CD4-positive, alpha-beta T cell treated with Interleukin-15 for 1 hour (primary cell): ENCODE data around the gene COPS6.
A peak's percentile ranks its signal among the peaks of the same experiment; 100 is the strongest.

Experiments
- DNase-seq: peaks from one replicate; pipeline ENCODE4 v3.0.0-alpha.2; 2020

The COPS6 gene

DNA sequence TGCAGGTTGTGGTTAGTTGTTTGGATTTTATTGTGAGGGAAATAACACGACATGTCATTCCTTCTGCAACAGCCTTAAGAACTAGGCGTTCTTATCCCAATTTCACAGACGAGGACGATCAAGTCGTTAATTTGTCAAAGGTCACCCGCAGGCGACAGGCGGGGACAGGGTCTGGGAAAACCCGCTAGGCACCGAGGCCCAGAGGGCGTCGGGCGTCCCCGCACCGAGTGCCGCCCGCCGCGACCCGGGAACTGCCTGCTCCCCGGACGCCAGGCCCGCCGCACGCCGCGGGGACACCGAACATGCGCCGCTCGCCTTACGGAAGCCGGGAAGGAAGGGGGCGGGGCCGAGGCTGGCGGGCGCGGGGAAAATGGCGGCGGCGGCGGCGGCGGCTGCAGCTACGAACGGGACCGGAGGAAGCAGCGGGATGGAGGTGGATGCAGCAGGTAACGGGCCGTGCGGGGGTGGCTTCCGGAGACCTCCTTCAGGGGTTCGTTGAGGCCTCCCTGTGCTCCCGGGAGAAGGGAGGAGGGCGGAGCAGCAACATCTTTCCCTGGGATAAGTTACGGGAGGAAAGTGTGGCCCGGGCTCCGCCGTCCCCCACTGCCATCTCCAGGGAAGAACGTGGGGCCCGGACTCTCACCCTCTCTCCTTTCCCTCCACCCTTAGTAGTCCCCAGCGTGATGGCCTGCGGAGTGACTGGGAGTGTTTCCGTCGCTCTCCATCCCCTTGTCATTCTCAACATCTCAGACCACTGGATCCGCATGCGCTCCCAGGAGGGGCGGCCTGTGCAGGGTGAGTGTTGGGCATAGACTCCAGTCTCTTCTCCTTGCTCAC is at the start of gene COPS6:
Gene COPS6 (plus strand): TSS at position 349 of the 837 bp plus-strand sequence. CDS start 22 bp downstream, at position 371.
- DNase-seq = peak; percentile 78

DNA sequence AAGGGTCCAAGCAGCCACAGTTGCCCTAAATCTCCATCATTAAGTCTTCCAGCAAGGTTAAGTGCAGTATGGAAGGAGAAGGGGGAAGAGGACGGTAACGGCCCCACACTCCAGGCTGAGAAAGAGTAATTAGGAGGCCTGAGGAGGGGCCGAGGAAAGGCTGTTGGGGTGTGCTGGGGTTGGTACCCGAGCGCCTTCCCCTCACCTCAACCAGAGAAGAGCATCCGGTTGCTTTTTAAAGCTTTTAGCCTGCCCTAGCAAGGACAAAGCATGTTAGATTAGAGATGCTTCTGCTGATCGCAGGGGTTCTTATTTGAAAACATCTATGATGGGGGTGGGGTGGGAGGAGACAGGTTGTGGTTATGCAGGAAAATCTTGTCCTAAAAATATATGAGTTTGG is 48.2 kb upstream of the COPS6 start:
- no peak for DNase-seq

DNA sequence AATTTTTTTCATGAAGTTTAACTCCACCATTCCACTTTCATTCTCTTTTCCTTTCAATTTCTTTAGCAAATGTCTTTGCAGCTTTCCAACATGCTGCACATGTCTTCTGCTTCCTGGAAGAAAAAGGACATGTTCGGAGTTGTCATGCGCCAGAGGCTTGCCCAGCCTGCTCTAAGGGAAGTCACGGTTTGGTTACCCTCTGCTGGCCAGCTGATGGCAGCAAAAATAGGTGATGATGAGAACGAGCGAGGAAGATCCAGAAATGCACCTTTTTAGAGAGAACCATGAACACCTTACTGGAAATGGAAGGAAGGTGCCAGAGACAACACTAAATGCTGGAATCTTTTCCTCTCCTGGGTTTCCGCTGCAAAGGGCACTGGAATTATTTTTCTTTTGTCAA is 44.1 kb upstream of the COPS6 start:
- no peak for DNase-seq

DNA sequence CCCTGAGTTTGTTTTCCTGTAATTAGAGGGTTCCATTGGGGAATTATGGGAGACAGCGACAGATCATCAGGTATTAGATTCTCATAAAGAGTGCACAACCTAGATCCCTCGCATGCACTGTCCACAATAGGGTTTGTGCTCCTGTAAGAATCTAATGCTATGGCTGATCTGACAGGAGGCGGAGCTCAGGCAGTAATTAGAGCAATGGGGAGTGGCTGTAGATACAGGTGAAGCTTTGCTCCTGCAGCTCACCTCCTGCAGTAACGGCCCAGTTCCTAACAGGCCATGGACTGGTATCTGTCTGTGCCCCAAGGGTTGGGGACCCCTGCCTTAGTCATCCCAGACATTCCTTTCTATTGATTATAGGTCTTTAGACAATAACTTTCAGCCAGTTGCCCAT is 40.1 kb upstream of the COPS6 start:
- no peak for DNase-seq

DNA sequence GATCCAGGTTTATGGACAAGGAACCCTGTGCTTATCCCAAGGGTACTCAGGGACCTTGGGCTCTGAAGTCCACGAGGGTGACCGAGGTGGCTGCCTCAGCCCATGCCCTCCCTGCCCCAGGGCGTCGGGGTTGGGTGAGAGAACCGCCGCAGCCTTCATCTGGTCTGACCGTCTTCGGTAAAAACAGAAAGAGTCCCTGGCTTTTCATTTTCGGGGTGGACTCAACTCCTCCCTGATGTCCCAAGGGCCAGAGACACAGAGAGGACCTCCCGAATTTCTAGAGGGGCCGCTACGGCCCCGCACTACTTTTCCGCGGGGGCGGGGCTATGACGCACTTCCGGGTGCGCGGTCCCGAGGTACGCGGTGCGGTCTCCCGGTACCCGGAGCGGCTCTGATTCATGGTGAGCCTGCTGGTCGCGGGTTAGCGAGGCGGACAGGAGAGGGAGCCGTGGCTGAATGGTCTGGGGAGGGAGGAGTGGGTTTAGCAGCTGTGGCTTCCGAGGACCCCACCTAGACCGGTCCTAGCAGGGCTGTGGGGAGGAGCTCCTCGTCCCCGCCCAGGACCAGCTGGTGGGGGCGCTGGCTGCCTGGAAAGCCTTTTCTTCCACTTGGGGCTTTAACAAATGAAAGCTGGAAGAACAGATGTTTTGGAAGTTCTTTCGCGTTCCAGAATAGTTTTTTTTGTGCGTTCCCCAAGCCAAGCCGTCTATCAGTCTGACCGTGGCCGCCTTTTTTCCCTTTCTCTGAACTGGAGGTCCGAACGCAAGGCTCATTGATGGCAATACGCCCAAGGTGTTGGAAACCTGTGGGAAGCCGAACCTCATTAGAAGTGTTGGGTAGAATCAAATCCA is 39.1 kb upstream of the COPS6 start, which contains the start of gene ZSCAN21:
Gene ZSCAN21 (plus strand): TSS at position 334 of the 851 bp plus-strand sequence. CDS start 7,233 bp downstream, outside the sequence.
- DNase-seq = peak; percentile 84

DNA sequence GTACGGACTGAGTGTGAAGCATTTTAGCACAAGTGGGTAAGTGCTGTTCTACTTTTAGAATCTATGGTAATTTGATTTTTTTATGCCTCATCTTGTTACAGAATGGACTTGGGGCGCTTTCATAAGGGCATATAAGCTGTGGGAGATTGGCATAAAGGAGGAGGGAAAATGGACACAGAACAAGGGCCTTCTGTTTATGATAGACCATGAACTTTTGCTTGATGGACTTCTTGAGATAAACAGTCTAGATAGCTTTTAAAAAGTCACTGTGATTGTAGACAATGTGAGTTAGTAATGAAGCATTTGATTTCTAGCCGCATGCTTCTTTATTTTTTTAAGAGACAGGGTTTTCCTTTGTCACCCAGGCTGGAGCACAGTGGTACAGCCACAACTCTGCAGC is 37.2 kb upstream of the COPS6 start:
- DNase-seq = no peak

DNA sequence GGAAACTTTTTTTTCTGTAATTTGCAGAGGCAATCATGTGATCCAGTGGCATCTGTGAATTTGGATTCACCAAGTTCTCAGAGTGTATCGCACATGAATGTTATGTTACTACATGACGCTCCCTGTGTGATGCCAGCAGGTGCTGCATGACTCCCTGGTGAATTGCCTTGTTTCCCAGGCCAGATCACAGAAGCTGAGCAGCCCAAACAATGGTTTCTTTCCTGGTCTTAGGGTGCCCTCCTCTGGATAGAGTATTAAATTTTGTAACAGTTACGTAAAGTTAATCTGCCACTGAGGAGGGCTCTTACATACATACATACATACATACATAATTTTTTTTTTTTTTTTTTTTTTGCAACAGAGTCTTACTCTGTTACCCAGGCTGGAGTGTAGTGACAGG is 35.6 kb upstream of the COPS6 start:
- DNase-seq = peak; percentile 18

DNA sequence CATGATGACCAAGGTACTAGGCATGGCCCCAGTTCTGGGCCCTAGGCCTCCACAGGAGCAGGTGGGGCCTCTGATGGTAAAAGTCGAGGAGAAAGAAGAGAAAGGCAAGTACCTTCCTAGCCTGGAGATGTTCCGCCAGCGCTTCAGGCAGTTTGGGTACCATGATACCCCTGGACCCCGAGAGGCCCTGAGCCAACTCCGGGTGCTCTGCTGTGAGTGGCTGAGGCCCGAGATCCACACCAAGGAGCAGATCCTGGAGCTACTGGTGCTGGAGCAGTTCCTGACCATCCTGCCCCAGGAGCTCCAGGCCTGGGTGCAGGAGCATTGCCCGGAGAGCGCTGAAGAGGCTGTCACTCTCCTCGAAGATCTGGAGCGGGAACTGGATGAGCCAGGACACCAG is 31.8 kb upstream of the COPS6 start:
- DNase-seq = no peak

DNA sequence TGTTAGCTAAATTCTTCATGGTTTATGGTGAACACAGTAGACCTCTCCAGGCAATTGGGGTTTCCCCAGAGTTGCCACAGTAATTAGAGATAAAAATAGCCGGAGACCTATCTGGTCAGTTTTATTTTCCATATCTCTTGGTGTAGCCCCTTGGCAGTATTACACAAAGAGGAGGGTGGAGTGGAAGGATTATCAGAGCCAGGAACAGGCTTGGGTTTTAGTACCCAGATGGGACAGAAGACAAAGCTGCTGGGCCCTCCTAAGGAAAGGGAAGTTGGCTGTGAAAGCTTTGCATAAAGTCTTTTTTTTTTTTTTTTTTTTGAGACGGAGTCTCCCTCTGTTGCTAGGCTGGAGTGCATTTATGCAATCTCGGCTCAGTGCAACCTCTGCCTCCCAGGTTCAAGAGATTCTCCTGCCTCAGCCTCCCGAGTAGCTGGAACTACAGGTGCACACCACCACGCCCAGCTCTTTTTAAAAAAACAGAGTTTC is 29.5 kb upstream of the COPS6 start:
- DNase-seq = no peak

DNA sequence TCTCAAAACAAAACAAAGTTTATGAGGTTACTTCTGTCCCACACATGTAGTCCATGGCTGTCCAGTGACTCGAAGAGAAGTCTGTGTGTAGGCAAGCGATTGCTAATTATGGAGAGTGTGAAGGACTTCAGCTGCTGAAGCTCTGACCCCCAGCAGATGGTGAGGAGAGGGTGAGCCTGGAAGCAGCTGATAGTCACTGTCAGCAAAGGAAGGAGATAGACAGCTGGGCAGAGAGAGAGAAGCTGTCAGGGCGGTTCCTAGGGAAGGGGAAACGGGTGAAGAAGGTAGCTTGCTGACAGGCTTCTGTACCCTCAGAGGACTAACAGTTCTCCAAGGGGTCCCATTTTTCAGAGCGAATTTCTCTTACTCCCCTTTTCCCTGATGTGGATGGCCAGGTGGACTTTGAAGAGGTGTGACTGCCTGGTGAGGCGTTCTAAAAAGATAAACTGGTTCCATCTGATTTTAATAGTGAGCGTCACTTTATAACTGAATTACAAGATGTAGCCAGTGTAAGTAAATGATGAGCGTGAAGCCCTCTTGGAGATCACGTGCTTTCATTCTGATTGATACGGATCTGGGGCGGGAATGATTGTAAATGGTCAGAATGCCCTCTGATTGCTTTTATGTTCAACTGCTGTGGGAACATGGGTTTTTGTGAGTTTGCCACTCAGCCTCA is 27.1 kb upstream of the COPS6 start:
- DNase-seq = no peak

DNA sequence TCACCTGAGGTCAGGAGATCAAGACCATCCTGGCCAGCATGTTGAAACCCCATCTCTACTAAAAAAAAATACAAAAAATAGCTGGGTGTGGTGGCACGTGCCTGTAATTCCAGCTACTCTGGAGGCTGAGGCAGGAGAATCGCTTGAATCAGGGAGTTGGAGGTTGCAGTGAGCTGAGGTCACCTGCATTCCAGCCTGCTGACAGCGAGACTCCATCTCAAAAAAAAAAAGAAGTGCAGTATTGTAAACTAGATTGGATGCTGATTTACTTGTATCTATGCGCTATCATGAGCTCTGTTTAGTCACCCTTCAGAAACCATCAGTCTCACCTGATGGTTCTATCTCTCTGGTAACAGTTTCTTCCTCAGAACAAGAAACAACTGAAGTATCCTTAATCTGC is 25.4 kb upstream of the COPS6 start:
- no peak for DNase-seq

DNA sequence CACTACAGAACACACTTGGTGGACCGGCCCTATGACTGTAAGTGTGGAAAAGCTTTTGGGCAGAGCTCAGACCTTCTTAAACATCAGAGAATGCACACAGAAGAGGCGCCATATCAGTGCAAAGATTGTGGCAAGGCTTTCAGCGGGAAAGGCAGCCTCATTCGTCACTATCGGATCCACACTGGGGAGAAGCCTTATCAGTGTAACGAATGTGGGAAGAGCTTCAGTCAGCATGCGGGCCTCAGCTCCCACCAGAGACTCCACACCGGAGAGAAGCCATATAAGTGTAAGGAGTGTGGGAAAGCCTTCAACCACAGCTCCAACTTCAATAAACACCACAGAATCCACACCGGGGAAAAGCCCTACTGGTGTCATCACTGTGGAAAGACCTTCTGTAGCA is 24.6 kb upstream of the COPS6 start:
- no peak for DNase-seq

DNA sequence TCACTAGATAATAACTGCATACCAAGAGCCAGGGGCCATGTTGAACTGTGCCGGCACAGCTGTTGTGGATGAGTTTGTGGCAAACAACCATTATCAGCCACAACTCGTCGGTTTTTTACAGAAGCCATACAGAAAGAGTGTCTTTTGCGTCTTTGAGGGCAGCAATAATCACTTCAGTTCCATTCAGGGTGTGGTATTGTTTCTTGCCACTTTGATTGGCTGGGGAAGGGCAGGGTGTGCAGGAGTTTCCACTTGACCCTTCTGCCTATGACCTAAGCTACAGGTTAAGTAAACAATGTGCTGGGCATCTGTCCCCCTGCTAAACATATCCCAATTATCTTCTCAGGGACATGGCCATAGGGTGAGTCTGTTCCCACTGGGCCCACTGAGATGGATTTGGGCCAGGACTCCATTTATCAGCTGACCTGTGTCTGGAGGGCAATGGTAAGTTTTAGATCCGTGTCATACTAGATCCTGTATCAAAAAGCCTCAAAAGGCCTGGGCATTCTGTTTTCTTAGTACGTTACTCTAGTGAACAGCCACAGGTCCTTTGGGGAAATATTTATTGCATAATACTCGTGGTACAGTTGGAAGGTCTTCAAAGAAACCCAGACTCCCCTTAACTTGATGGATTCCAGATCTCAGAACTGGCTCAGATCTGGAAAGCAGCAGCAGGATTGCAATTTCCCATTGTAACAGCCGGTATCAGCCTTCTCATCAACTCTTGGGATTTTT is 23.1 kb upstream of the COPS6 start:
- DNase-seq = no peak

DNA sequence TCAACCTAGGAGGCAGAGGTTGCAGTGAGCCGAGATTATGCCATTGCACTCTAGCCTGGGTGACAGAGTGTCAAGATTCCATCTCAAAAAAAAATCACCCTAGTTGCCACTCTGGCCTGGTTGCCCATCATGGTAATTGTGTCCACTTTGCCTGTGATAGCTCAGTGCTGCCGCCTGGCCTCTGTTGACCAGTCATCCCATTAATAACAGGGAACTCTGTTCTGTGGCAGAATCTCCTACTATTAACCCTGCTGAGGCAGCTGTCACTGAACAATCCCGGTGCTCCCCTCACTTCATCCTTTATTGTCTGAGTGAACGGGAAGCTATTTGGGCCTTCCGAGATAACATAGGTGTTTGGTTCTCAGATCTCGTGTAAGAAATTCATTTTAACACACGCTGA is 21.8 kb upstream of the COPS6 start:
- no peak for DNase-seq

DNA sequence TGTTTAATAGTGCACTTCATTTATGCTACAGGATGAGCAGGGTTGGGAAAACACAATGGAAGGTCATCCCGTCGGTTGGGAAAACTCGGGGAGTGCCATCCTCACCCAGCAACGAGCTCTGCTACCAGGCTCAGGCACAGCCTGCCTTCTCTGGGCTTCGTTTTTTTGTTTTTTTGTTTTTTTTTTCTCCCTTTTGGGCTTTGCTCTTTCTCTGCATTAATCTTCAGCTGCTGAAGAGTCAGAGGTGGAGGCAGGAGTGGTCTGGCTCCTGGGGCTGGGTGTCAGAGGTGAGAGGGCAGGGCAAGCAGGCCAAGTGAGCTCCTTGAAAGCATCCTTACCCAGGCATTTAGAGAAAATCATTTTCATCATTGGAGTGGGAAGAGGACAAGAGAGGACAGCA is 18.8 kb upstream of the COPS6 start:
- DNase-seq = no peak

DNA sequence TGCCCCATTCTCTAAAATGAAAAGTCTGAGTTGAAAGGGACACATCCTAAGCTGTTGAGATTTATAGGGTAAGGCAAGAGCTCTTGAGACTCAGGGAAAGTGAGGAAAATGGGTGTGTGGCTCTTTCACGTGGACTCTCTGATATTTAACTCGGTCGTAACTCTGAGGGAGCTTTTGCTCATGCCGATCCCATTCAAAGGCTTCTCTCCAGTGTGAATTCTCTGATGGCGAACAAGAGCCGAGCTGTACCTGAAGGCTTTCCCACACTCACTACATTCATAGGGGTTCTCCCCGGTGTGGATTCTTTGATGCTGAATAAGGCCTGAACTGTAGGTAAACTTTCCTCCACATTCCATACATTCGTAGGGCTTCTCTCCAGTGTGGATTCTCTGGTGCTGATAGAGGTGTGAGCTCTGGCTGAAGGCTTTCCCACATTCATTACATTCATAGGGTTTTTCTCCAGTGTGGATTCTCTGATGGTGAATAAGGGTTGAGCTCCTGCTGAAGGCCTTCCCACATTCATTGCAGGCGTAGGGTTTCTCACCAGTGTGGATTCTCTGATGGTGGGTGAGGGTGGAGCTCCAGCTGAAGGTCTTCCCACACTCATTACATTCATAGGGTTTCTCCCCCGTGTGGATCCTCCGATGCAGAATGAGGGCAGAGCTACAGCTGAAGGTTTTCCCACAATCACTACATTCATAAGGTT is 17.6 kb upstream of the COPS6 start:
- DNase-seq = no peak

DNA sequence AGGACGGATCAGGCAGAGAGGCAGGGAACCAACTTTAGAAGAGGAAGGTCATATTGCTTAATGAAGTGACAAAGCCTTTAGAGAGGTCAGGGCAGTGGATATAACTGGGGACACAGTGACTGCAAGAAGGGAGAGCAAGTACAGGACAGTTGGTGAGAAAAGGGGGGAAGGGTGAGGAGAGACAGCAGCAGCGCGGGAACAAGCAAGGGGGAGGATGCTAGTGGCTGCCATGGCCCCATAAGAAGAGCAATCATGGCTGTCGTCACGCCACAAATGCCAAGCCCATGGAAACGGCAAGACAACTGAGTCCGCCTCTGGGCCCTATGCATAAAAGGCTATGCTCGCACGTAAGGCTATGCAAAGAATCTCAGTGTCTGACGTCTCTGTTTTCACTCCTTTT is 16.3 kb upstream of the COPS6 start:
- DNase-seq = no peak

DNA sequence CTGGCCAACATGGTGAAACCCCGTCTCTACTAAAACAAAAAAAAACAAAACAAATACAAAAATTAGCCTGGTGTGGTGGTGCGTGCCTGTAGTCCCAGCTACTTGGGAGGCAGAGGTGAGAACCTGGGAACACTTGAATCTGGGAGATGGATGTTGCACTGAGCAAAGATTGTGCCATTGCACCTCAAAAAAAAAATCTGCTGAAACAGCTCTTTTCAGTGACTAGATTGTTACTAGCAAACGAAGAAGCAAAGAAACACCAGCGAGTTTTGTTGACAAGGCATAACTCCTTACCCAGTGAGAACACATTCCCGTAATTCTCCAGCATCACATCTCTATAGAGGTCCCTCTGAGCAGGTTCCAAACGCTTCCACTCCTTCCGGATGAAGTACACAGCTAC is 13.9 kb upstream of the COPS6 start:
- no peak for DNase-seq

DNA sequence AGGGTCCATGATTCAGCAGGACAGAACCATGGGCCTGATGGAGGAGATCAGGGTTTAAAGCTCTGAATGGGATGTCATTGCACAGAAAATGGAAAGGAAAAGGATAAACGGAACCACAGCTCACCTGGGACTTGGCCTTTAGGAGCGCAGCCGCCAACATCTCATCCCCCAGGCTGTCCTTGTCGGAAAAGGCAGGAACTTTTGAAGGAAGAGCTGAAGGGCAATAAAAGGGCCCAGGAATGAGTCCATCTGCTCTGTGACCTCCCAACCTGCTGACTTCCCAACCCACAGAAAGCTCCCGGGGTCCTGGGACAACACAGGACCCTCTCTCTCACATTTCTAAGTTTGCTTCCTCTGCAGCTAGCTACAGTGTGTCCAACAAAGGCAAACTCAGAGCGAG is 13.4 kb upstream of the COPS6 start:
- no peak for DNase-seq

DNA sequence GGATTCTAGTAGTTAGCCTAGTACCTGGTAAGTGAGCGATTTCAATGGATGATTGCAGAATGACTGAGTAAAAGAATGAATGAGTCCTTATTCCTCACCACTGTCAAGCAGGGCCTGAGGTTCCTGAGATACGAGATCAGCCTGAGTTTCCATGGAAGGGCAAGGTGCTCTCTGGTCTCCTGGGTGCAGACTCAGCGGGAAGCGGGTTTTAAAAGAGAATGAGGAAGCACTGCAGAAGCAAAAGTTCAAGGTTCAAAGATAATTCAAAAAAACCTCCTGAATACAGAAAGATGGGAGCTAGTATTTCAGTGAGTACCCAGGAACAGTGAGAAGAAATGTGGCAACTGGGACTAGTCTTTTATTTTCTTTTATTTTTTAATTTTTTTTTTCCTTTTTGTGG is 11.6 kb upstream of the COPS6 start:
- DNase-seq = no peak

DNA sequence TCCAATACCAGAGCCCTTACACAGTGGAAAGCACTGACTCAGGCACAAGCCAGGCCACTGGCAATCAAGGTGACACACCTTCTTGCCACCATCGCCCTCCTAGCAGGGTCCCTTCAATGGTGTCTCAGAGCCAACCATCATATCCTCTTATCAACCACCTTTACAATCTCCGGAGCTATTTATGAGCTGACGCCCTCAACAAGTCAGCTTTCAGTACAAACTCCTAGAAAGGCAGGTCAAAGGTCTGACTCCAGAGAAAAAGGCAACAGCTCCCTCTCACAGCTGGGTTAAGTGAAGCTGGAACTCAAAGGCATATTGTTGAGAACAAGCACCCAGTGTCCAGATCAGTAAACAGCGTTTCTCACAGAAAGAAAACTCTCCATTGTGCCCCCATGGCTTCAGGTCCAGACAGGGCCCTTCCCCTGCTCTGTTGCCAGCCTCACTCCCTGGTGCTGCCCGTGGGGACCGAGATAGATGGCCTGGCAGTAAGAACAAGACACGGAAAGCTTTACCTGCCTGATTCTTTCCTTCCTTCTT is 9.7 kb upstream of the COPS6 start:
- DNase-seq = no peak
